ENCODE results near the gene STK40. TPM values are rescaled to one million over a fixed set of nuclear protein-coding genes. Genes with fewer than 3 reads are reported as not detected.

STK40 gene
- total RNA-seq, 1 experiment from 2014 or later, result 49.6 TPM

DNA sequence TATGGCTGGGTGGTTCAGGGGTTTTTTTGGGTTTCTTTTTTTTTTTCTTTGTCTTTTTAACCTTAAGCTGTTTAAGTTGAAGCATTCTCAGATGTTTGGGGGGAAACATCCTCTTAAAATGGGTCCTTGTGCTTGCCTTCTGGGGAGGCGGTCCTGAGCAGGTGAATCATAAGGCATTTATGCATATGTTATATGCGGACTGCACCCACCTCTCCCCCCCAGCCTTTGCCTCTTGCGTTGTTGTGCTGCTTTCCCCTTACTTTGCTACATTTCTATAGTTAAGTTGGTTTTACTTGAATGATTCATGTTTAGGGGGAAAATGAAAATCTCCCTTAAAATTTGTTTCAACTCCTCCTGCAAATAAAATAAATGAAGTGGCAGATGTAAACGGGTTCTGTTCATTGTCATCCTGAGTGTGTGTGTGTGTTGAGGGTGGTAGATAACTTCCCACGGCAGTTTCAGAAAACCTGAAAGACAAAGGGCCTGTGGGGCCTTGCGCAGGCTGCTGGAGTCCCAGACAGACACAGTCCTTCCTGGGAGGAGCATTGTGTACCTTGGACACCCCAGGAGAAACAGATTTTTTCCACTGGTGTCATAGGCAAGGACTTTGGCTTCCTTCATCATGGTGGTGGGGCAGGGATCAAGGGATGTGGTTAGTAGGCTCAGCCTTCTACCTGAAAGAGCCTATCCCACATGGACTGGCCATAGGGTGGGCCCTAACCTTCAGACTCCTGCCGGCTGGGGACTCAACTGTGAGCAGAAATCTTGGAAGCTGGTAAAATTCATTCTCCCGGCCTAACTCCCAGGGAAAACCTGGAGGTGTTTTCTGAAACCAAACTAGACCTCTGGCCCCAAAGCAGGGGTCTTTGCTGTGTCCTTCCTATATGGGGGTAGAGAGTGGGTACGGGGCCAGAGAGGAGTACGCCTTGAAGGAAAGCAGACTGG, 80.5 kb downstream of the STK40 start:
- Histone ChIP-seq H3K9me3 (ENCODE audit: control insufficient read depth, insufficient read depth, low read depth, low read length) (no peaks in the 10 kb centered on the region), H3K27me3 (ENCODE audit: control insufficient read depth, insufficient read depth, low read length) (no peaks in the 10 kb centered on the region), H3K4me3 (ENCODE audit: low read depth in 2 of 2, low read length in 2 of 2) (no peak overlapping the region), H3K27ac (ENCODE audit: low read length) (no peak overlapping the region), H3K4me1 (ENCODE audit: control insufficient read depth, insufficient read depth, low read length) (peaks cover 18% of the 10 kb centered on the region), H3K36me3 (ENCODE audit: control insufficient read depth, insufficient read depth, low read length) (peaks cover 20% of the 10 kb centered on the region)
- ChIA-PET CTCF (interaction anchor here (1.3 to 1.5 kb wide), 2 partner anchors 20 to 156 kb away, joined by 5 to 6 read pairs; partner anchors contain the start of gene TRAPPC3), POLR2A (interaction anchor here (0.7 kb wide), 1 partner anchor 23 kb away, joined by 3 read pairs; no protein-coding TSS in a partner anchor)
- BruUV-seq (replicated peaks), result no TSS peak
- ATAC-seq (no peak), DNase-seq (ENCODE audit: low read depth, low spot score) (no peak)
- TF ChIP-seq TCF7L2 (IDR thresholded peaks at IDR 0.05; ENCODE audit: low read depth, low read length) (no peak), SIN3A (IDR thresholded peaks at IDR 0.05; ENCODE audit: borderline replicate concordance, insufficient read depth, low read depth, low read length) (no peak), POLR2AphosphoS5 (IDR thresholded peaks at IDR 0.05; ENCODE audit: low read depth, low read length) (no peak)
- TF ChIP-seq, protein P1, sequence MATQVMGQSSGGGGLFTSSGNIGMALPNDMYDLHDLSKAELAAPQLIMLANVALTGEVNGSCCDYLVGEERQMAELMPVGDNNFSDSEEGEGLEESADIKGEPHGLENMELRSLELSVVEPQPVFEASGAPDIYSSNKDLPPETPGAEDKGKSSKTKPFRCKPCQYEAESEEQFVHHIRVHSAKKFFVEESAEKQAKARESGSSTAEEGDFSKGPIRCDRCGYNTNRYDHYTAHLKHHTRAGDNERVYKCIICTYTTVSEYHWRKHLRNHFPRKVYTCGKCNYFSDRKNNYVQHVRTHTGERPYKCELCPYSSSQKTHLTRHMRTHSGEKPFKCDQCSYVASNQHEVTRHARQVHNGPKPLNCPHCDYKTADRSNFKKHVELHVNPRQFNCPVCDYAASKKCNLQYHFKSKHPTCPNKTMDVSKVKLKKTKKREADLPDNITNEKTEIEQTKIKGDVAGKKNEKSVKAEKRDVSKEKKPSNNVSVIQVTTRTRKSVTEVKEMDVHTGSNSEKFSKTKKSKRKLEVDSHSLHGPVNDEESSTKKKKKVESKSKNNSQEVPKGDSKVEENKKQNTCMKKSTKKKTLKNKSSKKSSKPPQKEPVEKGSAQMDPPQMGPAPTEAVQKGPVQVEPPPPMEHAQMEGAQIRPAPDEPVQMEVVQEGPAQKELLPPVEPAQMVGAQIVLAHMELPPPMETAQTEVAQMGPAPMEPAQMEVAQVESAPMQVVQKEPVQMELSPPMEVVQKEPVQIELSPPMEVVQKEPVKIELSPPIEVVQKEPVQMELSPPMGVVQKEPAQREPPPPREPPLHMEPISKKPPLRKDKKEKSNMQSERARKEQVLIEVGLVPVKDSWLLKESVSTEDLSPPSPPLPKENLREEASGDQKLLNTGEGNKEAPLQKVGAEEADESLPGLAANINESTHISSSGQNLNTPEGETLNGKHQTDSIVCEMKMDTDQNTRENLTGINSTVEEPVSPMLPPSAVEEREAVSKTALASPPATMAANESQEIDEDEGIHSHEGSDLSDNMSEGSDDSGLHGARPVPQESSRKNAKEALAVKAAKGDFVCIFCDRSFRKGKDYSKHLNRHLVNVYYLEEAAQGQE (IDR thresholded peaks at IDR 0.05; ENCODE audit: insufficient read depth in 1 of 2, low read depth in 2 of 2, low read length in 1 of 2), result no peak
- TF ChIP-seq, protein P2, sequence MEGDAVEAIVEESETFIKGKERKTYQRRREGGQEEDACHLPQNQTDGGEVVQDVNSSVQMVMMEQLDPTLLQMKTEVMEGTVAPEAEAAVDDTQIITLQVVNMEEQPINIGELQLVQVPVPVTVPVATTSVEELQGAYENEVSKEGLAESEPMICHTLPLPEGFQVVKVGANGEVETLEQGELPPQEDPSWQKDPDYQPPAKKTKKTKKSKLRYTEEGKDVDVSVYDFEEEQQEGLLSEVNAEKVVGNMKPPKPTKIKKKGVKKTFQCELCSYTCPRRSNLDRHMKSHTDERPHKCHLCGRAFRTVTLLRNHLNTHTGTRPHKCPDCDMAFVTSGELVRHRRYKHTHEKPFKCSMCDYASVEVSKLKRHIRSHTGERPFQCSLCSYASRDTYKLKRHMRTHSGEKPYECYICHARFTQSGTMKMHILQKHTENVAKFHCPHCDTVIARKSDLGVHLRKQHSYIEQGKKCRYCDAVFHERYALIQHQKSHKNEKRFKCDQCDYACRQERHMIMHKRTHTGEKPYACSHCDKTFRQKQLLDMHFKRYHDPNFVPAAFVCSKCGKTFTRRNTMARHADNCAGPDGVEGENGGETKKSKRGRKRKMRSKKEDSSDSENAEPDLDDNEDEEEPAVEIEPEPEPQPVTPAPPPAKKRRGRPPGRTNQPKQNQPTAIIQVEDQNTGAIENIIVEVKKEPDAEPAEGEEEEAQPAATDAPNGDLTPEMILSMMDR (IDR thresholded peaks at IDR 0.05), result no peak
- in situ Hi-C loops (cut with HindIII; ENCODE audit: low pct_unique_long_range_greater_than_20kb, low sequenced_read_pairs), result no loop called here
- intact Hi-C loops (cut with micrococcal nuclease; ENCODE audit: unreplicated experiment), result no loop called here

DNA sequence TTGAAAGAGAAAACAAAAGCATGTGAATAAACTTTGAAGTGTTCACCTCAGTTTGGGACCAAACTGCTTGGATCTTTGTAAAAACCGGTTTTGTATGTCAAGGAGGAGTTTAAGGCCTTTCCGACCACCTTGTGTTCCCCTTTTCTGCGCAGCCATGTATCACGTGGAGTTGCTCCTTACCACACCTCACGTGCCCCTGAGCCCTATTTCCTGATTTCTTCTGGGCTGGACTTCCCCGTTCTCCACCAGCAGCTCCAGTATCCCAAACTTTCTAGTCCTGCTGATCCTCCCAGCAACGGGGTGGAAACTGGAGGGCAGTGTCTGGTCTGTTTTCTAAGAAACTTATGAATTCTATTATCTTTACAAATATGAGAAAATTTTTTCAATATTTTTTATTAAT, 81.2 kb downstream of the STK40 start:
- no peaks in the 10 kb centered on the region for H3K9me3 ChIP-seq (ENCODE audit: control insufficient read depth, insufficient read depth, low read depth, low read length)
- H3K4me3 ChIP-seq (ENCODE audit: low read depth in 2 of 2, low read length in 2 of 2), result no peak overlapping the region
- H3K4me1 ChIP-seq (ENCODE audit: control insufficient read depth, insufficient read depth, low read length), result peaks cover 21% of the 10 kb centered on the region
- in situ Hi-C loops (cut with HindIII; ENCODE audit: low pct_unique_long_range_greater_than_20kb, low sequenced_read_pairs), result no loop called here
- CTCF ChIA-PET, result no interaction called here
- BruUV-seq (replicated peaks), result TSS peak; percentile 83
- intact Hi-C loops (cut with micrococcal nuclease; ENCODE audit: unreplicated experiment), result no loop called here
- ATAC-seq, result no peak
- POLR2A ChIA-PET, result no interaction called here
- H3K36me3 ChIP-seq (ENCODE audit: control insufficient read depth, insufficient read depth, low read length), result peaks cover 23% of the 10 kb centered on the region
- TF ChIP-seq SIN3A (IDR thresholded peaks at IDR 0.05; ENCODE audit: borderline replicate concordance, insufficient read depth, low read depth, low read length), result no peak
- TF ChIP-seq, protein P2 (IDR thresholded peaks at IDR 0.05), result no peak
- TF ChIP-seq, protein P1 (IDR thresholded peaks at IDR 0.05; ENCODE audit: insufficient read depth in 1 of 2, low read depth in 2 of 2, low read length in 1 of 2), result no peak
- no peak for TF ChIP-seq POLR2AphosphoS5 (IDR thresholded peaks at IDR 0.05; ENCODE audit: low read depth, low read length)
- TF ChIP-seq TCF7L2 (IDR thresholded peaks at IDR 0.05; ENCODE audit: low read depth, low read length), result no peak
- H3K27ac ChIP-seq (ENCODE audit: low read length), result no peak overlapping the region
- no peak for DNase-seq (ENCODE audit: low read depth, low spot score)
- H3K27me3 ChIP-seq (ENCODE audit: control insufficient read depth, insufficient read depth, low read length), result no peaks in the 10 kb centered on the region

Measured in Panc1 (cell line).